GM19452 (cell line): ENCODE measurements around the gene C19orf81.

Experiments used
- ATAC-seq: cut with Tn5 transposase; IDR thresholded peaks from one replicate; pipeline ENCODE4 v1.9.1; 2021; ENCODE audit not compliant: unreplicated experiment

C19orf81 gene

GRCh38 chr19:50629194-50629593 is 20.1 kb upstream of the C19orf81 start:
- no peak for ATAC-seq

DNA sequence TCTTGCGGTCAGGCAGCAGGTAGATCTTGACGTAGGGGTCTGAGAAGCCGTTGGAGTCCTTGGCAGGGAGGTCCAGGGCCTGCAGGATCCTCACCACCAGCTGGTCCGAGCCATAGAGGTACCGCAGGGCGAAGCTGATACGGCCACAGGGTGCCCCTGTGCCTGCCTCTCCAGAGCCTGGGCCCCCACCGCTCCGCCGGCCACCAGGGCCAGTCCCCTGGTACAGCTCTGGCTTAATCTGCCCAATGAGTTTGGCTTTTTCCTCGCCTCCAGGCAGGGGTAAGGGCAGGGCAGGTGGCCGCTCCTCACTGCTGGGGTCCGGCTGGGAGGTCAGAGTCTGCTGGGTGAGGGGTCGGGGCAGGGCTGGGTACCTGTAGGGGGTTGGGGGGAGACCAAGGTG is 19.4 kb upstream of the C19orf81 start:
- no peak for ATAC-seq

DNA sequence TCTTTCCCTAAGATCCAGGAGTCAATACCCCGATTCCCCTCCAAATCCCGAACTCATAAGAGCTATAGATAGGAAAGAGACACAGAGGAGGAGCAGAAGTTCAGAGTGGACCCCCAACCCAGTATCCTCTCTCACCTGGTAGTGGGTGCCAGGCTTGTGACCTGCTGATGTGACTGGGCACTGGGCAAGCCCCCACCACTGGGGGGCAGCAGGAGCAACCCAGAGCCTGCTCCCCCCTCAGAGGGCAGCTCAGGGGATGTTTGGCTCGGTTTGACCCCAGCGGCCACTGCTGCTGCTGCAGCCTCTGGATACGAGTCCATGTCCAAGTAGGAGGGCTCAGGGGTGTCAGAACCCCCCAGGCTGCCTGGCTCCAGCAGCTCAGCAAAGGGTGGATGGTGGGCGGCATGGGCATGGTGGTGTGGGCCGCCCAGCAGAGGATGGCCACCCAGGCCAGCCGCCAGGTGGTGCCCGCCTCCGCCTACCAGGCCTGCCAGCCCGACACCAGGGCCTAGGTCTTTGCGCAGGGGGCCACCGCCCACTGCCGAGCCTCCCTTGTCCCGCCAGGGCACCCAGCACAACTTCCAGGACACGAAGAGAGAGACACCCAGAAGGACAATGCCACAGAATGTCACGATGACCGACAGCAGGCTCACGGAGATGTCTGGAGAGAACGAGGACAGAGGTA is 17.0 kb upstream of the C19orf81 start:
- ATAC-seq = no peak

DNA sequence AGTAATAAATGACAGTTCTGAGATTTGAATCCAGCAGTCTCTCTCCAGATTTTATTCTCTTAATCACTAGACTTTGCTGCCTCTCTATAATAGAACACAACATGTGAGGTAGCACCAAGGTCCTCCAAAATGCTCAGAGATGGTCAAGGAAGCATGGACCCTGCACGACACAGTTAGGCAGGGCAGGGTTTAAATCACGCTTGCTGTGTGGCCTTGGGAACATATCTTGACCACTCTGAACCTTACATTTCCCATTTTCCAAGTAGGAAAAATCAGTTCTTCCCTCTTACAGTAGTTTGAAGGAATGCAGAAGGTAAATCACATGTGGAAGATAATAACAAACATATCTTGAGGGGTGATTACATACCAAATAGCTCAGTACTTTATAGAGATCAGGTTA is 15.9 kb upstream of the C19orf81 start:
- ATAC-seq = no peak

- ATAC-seq = no peak
These were observed 15.3 kb upstream of the C19orf81 start for GRCh38 chr19:50633973-50634372.

- ATAC-seq = no peak
These were observed 12.7 kb upstream of the C19orf81 start for GRCh38 chr19:50636317-50637085.

DNA sequence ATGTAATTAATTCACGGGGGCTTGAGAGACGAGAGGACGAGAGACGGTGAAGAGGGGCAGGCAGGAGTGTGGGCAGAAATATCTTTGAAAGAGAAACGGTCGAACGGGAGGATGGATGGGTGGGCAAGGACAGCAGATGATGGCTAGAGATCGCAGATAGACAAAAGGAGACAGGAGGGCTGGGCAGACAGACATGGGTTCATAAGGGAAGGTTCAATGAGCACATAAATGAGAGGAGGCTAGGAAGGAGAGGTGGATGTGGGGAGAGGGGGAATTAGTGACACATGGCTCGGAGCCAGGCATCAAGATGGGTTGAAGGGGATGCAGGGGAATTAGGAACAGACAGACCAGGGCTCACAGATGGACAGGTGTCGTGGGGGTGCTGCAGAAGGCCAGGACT is 10.6 kb upstream of the C19orf81 start:
- no peak for ATAC-seq

GRCh38 chr19:50639121-50640112 is 9.8 kb upstream of the C19orf81 start, which contains the start of gene SYT3:
SYT3 (minus strand) TSS chr19:50639881; CDS start chr19:50637411, 2,470 bp downstream.
- no peak for ATAC-seq

DNA sequence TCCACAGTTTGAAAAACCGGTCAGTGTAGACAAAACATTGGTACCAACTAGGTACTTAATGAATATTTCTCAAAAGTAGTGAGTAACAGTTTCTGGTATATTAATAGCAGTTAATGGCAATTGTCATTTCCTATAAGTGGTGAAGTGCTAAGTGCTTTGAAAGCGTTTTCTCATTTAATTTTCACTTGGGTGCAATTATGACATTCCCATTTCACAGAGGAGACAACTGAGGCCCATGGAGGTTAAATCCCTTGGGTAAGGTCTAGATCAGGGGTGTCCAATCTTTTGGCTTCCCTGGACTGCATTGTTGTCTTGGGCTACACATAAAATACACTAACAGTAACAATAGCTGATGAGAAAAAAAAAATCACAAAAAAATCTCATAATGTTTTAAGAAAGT is 8.9 kb upstream of the C19orf81 start:
- ATAC-seq = no peak

- ATAC-seq = no peak
These were observed 4.8 kb upstream of the C19orf81 start for GRCh38 chr19:50644315-50644915.

- ATAC-seq = no peak
These were observed 4.1 kb upstream of the C19orf81 start for GRCh38 chr19:50645107-50645506.

DNA sequence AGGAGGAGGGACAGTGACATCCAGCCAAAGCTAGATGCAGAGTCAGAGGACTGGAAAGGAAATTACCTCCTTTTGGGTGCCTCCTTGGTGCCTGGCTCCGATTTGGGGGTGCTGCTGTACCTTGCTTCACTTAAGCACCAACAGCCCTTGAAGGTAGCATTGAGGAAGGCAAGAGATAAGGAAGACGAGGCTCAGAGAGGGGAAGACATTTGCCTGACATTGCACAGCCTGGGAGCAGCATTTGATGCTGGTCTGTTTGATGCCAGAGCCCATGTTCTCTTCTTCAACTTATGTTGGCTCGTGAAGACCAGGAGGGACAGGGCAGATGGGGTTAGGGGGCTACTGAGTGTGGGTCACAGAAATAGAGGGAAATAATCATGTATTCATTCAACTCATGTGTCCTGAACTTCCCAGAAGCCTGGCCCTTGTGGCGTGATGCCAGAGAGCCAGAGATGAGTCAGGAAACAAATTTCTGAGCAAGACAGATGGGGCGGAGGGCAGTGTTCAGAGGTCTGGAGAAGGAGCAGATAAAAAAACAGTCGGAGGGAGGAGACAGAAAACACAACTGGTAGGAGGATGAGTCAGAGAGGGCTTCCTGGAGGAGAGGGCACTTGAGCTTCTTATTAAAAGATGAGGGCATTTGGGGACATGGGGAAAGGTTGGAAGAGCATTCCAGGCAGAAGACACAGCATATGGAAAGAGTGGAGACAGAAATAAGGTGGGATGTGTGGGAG is 3.0 kb upstream of the C19orf81 start:
- no peak for ATAC-seq

- no peak for ATAC-seq
These were observed 1.2 kb upstream of the C19orf81 start for GRCh38 chr19:50647879-50648615.

- no peak for ATAC-seq
These were observed 586 bp upstream of the C19orf81 start for GRCh38 chr19:50648659-50649058.

DNA sequence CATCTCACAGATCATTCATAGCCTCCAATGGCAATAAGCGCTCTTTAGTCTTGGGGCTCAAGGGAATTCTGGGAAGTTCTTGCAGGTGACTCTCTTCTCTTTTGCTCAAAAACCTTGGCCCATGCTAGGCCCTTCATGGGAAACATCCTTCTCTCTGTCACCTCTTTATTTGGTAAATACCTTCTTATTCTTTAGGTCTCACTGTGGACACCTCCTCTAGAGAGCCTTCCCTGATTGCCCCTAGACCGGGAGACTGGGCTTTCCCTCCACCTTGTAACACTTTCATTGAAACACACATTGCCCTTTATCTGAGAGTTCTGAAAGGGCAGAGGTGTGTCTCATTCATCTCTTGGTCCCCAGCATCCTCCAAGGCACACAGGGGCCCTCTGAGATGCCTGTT is 1.9 kb downstream of the C19orf81 start:
- ATAC-seq = no peak

DNA sequence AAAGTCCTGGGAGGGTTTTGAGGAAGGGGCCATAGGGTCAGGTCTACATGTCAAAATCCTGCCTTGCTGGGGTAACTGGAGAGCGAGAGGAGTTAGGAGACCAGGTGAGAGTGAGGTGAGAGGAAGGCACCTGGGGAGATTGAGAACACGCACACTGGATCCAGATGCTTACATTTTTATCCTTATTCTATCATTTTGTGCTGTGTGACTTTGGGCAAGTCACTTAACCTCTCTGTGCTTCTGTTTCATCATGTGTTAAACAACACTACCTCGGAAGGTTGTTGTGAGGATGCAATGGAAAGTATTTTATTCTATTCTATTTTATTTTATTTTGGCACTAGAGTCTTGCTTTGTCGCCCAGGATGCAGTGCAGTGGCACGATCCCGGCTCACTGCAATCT is 3.5 kb downstream of the C19orf81 start:
- ATAC-seq = no peak

- no peak for ATAC-seq
These were observed 5.6 kb downstream of the C19orf81 start for GRCh38 chr19:50654882-50655281.

DNA sequence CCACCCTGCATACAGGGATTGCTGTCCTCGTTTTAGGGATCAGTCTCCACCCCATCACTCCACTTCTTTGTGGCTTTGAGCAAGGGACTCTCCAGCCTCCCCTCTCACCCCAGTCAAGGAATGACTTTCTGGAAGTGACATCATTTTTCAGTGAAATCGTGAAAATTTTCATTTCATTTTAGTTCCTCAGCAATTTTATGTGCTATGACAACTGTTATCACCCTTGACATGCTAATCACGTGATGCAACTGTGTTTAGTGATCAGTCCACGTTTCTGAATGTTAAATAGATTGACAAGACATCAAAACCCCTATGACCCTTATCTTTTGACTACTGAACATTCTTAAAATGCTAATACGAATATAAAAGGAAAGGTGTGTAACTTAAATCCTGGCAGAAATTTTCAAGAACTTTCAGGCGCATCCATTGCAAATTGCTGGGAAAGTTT is 8.0 kb downstream of the C19orf81 start:
- ATAC-seq = no peak

GRCh38 chr19:50657712-50658440 is 8.6 kb downstream of the C19orf81 start:
- no peak for ATAC-seq
